Mucosa of stomach (tissue), 1 donor: ENCODE data around the gene PARD6G.

ENCODE experiments used
- H3K27me3 ChIP-seq: one replicate; pipeline ENCODE4 v1.7.0; 2013; ENCODE audit warnings: mild to moderate bottlenecking, low read length; ENCODE audit not compliant: control insufficient read depth, insufficient read depth
- H3K36me3 ChIP-seq: one replicate; pipeline ENCODE4 v1.7.0; 2013; ENCODE audit warnings: low read length; ENCODE audit not compliant: control insufficient read depth, insufficient read depth
- H3K4me1 ChIP-seq: one replicate; pipeline ENCODE4 v1.7.0; 2013; ENCODE audit warnings: mild to moderate bottlenecking, low read length; ENCODE audit not compliant: control insufficient read depth, insufficient read depth
- H3K4me3 ChIP-seq: one replicate; pipeline ENCODE4 v1.7.0; 2013; ENCODE audit warnings: low read length
- H3K9ac ChIP-seq: one replicate; pipeline ENCODE4 v1.7.0; 2013; ENCODE audit warnings: mild to moderate bottlenecking, low read length, moderate library complexity
- H3K9me3 ChIP-seq: one replicate; pipeline ENCODE4 v1.7.0; 2013; ENCODE audit warnings: mild to moderate bottlenecking, low read length, moderate library complexity; ENCODE audit not compliant: control insufficient read depth
- donor health status: Pancreatic carcinoma.

PARD6G gene

GRCh38 chr18:80154293-80154692, 93.0 kb downstream of the PARD6G start:
- Histone ChIP-seq H3K27me3 (no peaks in the 10 kb centered on the region), H3K4me3 (no peak overlapping the region), H3K9ac (no peak overlapping the region), H3K9me3 (no peaks in the 10 kb centered on the region), H3K36me3 (no peaks in the 10 kb centered on the region), H3K4me1 (no peaks in the 10 kb centered on the region)

- H3K4me3 ChIP-seq = no peak overlapping the region
- H3K27me3 ChIP-seq = no peaks in the 10 kb centered on the region
- H3K36me3 ChIP-seq = no peaks in the 10 kb centered on the region
- no peak overlapping the region for H3K9ac ChIP-seq
- peaks cover 8% of the 10 kb centered on the region for H3K4me1 ChIP-seq
- no peaks in the 10 kb centered on the region for H3K9me3 ChIP-seq
Measured at GRCh38 chr18:80149667-80150066, 97.6 kb downstream of the PARD6G start.

GRCh38 chr18:80148326-80149199, 98.8 kb downstream of the PARD6G start:
- H3K4me3 ChIP-seq = peak overlapping the region; percentile 62
- H3K27me3 ChIP-seq = no peaks in the 10 kb centered on the region
- H3K9me3 ChIP-seq = no peaks in the 10 kb centered on the region
- peak overlapping the region; percentile 54 for H3K9ac ChIP-seq
- peaks cover 19% of the 10 kb centered on the region for H3K4me1 ChIP-seq
- H3K36me3 ChIP-seq = no peaks in the 10 kb centered on the region

- Histone ChIP-seq H3K36me3 (no peaks in the 10 kb centered on the region), H3K4me1 (peaks cover 26% of the 10 kb centered on the region), H3K9me3 (no peaks in the 10 kb centered on the region), H3K27me3 (no peaks in the 10 kb centered on the region), H3K4me3 (peak overlapping the region; percentile 62), H3K9ac (peak overlapping the region; percentile 54)
Measured at GRCh38 chr18:80147418-80148325, 99.6 kb downstream of the PARD6G start.

- Histone ChIP-seq H3K4me3 (no peak overlapping the region), H3K9me3 (no peaks in the 10 kb centered on the region), H3K4me1 (peaks cover 26% of the 10 kb centered on the region), H3K27me3 (no peaks in the 10 kb centered on the region), H3K36me3 (no peaks in the 10 kb centered on the region), H3K9ac (no peak overlapping the region)
Measured at GRCh38 chr18:80147037-80147417, 100.3 kb downstream of the PARD6G start.

GRCh38 chr18:80145196-80145804, 102.0 kb downstream of the PARD6G start:
- Histone ChIP-seq H3K4me3 (no peak overlapping the region), H3K27me3 (no peaks in the 10 kb centered on the region), H3K9ac (no peak overlapping the region), H3K4me1 (peaks cover 26% of the 10 kb centered on the region), H3K36me3 (no peaks in the 10 kb centered on the region), H3K9me3 (no peaks in the 10 kb centered on the region)

GRCh38 chr18:80143881-80144280, 103.4 kb downstream of the PARD6G start:
- H3K9me3 ChIP-seq = no peaks in the 10 kb centered on the region
- peaks cover 23% of the 10 kb centered on the region for H3K4me1 ChIP-seq
- no peak overlapping the region for H3K9ac ChIP-seq
- H3K4me3 ChIP-seq = no peak overlapping the region
- H3K27me3 ChIP-seq = no peaks in the 10 kb centered on the region
- H3K36me3 ChIP-seq = no peaks in the 10 kb centered on the region

- Histone ChIP-seq H3K9ac (no peak overlapping the region), H3K9me3 (no peaks in the 10 kb centered on the region), H3K36me3 (no peaks in the 10 kb centered on the region), H3K4me1 (peaks cover 20% of the 10 kb centered on the region), H3K4me3 (no peak overlapping the region), H3K27me3 (no peaks in the 10 kb centered on the region)
Measured at GRCh38 chr18:80140455-80140985, 106.8 kb downstream of the PARD6G start.

GRCh38 chr18:80137976-80138375, 109.3 kb downstream of the PARD6G start:
- Histone ChIP-seq H3K27me3 (no peaks in the 10 kb centered on the region), H3K36me3 (peaks cover 14% of the 10 kb centered on the region), H3K4me1 (peaks cover 2% of the 10 kb centered on the region), H3K9ac (no peak overlapping the region), H3K4me3 (no peak overlapping the region), H3K9me3 (no peaks in the 10 kb centered on the region)

- H3K4me3 ChIP-seq = no peak overlapping the region
- H3K27me3 ChIP-seq = no peaks in the 10 kb centered on the region
- no peak overlapping the region for H3K9ac ChIP-seq
- peaks cover 14% of the 10 kb centered on the region for H3K36me3 ChIP-seq
- no peaks in the 10 kb centered on the region for H3K4me1 ChIP-seq
- no peaks in the 10 kb centered on the region for H3K9me3 ChIP-seq
Measured at GRCh38 chr18:80137137-80137536, 110.2 kb downstream of the PARD6G start.

- Histone ChIP-seq H3K36me3 (peaks cover 14% of the 10 kb centered on the region), H3K4me3 (no peak overlapping the region), H3K4me1 (no peaks in the 10 kb centered on the region), H3K9me3 (no peaks in the 10 kb centered on the region), H3K27me3 (no peaks in the 10 kb centered on the region), H3K9ac (no peak overlapping the region)
Measured at GRCh38 chr18:80136679-80137078, 110.6 kb downstream of the PARD6G start.
